T47D (cell line): ENCODE data around the gene RIPOR1.
A peak's percentile ranks its signal among the peaks of the same experiment; 100 is the strongest.

Experiments used
- DNase-seq, 2 experiments: peaks; one replicate each; pipeline versions ENCODE4 v3.0.0 to v3.0.0-alpha.2; 2011 to 2012; ENCODE audit warnings: low read depth in 1 of 2, low spot score in 1 of 2
- JUND ChIP-seq: IDR thresholded peaks from 2 replicates; pipeline ENCODE4 v1.6.1; 2012; ENCODE audit warnings: low read depth
- in situ Hi-C: cut with HindIII; loops from 2 replicates; pipeline ENCODE4 v1.10.0; 2016; ENCODE audit warnings: low sequenced_read_pairs, low pct_unique_long_range_greater_than_20kb

RIPOR1 gene

DNA sequence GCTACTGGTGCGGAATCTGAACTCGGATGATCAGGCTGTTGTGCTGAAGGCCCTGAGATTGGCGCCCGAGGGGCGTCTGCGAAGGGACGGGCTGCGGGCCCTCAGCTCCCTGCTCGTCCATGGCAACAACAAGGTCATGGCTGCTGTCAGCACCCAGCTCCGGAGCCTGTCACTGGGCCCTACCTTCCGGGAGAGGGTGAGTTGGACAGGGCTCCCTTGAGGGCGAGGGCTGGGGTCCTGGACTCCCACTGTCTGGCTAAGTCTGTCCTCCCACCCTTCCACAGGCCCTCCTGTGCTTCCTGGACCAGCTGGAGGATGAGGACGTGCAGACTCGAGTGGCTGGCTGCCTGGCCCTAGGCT is 17.0 kb downstream of the RIPOR1 start:
- no peak for DNase-seq
- no peak for TF ChIP-seq JUND
- in situ Hi-C loops: no loop called here

DNA sequence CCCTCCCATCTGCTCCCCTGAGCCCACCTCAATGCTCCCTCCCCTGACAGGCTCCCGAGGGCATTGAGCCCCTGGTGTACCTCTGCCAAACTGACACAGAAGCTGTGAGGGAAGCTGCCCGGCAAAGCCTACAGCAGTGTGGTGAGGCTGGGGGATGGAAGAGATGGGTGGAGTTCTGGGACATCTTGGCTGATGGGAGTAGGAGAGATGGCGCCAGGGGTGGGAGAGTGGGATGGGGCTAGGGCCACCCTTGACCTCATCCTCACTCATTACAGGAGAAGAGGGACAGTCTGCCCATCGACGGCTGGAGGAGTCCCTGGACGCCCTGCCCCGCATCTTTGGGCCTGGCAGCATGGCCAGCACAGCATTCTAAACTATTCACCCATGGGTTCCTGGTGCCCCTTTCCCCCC is 17.5 kb downstream of the RIPOR1 start:
- TF ChIP-seq JUND: no peak
- in situ Hi-C loops: no loop called here
- DNase-seq: no peak

DNA sequence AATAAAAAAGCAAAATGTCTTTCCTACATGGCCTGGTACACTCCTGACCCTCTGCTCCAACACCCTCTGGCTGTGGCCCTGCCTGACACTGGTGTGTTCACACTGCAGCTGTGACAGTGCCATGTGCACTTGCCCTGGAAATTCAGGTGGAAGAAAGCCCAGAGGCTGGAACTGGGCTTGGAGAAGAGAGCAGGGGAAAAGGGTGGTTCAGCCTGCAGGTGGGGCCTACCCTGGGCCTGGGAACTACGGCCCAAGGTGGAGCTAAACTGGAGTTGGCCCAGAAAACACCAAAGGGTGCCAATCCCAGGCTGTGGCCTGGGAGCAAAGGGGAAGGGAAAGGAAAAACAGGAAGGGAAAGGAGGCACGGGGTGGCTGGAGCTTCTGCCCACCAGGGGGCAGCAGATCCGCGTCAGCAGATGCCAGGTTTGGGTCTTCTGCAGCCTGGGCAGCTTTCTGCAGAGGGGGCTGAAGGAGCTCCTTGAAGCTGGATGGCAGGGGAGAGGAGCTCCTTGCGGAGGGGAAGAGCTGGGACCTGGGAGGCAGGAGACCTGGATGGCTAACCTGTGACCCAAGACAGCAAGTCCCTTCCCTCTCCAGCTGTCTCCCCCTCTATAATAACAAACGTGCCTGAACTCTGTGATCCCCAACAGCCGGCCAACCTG is 18.3 kb downstream of the RIPOR1 start:
- in situ Hi-C loops: no loop called here
- DNase-seq: peak; percentile 81 to 85
- no peak for TF ChIP-seq JUND

DNA sequence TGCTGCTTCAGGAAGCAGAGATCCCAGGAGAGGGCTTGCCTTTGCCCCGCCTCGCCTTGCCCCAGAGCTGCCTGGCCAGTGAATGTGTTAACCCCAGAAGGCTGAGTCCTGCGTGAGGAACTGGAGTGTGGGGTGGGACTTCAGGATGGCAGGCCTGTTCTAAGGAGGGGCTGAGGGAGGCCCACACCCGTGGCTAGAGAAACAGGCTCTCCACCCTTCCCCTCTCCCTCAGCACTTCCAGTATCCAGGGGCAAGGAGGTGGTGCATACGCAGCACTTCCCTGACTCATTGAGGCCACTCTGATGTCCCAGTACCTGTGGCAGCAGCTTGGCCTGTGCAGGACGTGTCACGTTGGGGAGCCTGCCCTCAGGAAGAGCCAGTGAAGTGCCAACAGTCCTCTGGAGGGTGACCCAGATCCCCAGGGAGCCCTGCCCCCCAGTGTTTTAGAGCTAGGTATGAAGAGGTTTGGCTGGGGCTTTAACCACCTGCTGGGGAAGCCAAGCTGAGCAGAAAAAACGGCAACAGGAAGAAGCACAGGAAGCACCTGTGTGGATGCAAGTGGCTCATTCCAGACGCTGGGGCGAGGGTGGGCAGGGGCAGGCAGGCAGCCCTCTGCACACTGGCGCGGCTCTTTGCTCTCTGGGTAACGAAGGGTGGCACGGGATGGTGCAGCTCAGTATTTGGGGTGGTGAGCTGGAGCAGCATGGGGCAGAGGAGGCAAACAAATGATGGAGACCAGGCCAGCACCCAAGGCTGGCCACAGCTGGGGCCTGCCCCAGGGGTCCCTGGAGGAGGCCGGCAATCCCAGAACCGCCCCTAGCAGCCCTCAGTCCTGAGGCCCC is 19.0 kb downstream of the RIPOR1 start:
- in situ Hi-C loops: no loop called here
- no peak for TF ChIP-seq JUND
- DNase-seq: no peak

DNA sequence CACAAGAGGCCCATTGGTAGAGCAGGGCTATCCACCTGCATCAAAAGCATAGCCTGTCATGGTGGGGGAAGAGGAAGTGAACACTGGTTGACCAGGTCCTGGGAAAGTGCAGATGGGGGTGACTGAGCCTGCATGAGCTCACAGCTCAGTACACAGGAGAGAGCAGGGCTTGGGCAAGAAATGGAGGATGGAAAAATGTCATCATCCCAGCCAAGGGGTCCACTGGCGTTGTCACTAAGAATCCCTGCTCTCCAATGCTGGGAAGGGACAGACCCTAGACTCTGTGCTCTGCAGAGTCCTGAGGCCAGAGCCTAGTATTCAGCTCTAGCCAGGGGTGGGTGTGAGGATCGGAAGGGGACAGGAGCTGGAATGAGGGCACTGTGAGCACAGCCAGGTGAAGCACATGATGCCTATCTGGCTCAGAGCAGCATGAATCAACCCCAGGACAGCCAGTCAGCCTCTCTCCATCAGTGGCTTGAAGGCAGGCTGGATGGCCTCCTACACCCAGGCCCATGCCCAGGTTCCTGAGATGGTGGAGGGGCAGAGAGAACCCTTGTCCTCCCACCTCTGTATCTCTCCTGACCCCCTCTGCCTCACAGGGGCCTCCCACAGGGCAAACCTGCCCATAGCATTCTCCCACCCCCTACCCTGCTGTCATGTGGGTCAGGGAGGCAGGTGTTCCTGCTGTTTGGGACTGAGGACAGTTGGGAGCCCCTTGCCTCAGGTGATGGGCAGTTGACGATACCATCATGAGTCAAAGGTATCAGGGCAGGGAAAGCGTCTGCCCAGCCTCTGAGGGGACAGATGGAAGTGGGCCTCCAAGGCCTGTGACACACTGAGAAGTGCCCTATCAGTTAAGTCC is 19.9 kb downstream of the RIPOR1 start:
- in situ Hi-C loops: no loop called here
- DNase-seq: no peak
- TF ChIP-seq JUND: no peak

DNA sequence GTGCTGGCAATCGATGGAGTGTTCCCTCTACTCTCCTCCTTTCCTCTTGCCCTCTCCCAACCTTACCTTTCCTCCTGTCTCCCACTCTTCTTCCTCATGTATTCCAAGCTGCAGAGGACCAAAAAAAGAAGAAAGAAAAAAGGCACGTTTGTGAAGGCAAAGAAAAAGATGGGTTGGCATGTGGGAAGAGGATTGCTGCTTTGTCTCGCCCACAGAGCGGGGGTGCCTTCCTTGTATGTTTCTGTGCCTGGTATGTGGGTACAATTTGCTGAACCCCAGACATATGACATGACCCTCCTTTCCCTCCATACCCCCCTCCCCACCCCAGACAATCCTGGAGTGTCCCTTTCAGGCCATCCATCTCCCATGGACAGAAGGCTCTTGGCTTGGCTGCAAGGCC is 20.6 kb downstream of the RIPOR1 start:
- no peak for DNase-seq
- in situ Hi-C loops: no loop called here
- no peak for TF ChIP-seq JUND

DNA sequence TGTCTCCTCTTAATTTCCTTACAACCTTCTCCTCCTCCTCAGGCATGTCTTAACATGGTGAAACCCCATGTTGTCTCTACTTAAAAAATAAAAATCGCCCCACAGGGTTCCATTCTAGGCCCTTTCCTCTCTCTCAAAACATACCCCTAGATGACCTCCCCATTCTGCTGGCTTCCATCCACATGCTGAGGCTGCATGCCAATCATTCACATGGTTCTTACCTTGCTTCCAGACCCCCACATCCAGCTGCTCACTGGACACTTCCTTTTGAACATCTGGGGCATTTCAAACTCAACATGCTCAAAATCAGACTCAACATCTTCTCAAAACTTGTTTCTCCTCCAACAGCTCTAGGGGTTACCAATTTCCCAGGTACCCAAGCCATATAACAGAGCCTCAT is 21.3 kb downstream of the RIPOR1 start:
- TF ChIP-seq JUND: no peak

DNA sequence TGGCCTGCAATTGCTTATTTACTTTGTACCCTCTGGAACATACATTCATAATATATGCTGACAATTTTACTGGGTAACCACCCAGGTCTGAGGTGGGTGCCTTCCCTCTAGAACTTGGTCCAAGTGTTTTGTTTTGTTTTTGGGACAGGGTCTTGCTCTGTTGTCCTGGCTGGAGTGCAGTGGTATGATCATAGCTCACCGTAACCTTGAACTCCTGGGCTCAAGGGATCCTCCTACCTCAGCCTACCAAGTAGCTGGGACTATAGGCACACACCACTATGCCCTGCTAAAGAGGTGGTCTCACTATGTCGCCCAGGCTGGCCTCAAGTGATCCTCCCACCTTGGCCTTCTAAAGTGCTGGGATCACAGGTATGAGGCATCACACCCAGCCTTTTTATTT is 22.5 kb downstream of the RIPOR1 start:
- in situ Hi-C loops: no loop called here
- no peak for DNase-seq
- no peak for TF ChIP-seq JUND

More for the DNA sequence above, 21.3 kb downstream of the RIPOR1 start:
- in situ Hi-C loops: no loop called here
- no peak for DNase-seq

DNA sequence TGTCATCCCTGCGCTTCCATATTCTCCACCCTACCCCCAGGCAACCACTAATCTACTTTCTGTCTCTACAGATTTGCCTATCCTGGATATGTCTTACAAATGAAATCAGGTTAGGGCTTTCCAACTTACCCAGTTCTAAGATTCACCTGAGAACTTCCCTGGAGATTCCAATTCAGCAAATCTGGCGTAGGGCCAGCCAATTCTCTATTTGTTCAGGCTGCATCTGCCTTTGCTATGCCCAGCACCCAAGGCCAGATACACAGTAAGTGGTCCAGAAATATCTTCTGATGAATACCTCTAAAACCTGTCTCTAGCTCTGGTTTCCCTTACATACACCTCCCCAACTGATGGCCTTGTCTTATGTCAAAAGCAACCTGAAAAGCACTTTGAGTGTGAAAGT is 23.3 kb downstream of the RIPOR1 start:
- no peak for TF ChIP-seq JUND
- in situ Hi-C loops: no loop called here

DNA sequence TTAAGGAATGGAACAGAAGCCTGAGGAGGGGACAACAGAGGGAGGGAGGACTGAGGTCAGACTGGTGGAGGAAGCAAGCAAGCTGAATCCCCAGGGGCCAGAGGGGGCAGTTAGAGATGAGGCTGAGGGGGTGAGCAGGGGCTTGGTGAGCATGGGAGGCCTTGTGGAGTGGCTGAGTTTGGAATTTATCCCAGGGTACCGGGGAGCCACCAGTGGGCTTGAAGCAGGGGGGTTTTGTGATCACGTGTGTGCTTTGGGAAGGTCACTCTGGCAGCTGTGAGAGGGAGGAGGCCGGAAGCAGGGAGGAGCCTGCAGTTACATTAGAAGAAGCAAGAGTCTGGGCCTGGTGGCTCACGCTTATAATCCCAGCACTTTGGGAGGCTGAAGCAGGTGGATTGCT is 23.8 kb downstream of the RIPOR1 start:
- TF ChIP-seq JUND: no peak
- no peak for DNase-seq
- in situ Hi-C loops: no loop called here

More for the DNA sequence above, 23.3 kb downstream of the RIPOR1 start:
- no peak for DNase-seq

DNA sequence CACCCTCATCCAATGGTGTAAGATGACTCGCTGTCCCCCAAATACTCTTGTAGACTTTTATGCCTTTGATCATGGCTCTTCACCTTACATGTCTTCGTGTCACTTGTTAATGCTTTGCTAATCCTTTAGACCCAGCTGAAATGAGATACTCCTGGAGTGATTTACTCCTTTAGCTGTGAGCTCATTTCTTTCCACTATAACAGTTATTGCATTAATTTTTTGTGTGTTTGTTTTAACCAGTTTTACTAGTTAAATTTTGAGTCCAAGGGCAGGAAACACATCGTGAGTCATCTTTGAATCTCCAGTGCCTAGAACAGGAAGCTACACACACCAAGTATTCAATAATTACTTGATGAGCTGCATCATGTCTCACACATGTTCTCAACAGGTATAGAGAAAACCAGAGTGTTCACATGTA is 27.2 kb downstream of the RIPOR1 start:
- in situ Hi-C loops: no loop called here
- no peak for TF ChIP-seq JUND

DNA sequence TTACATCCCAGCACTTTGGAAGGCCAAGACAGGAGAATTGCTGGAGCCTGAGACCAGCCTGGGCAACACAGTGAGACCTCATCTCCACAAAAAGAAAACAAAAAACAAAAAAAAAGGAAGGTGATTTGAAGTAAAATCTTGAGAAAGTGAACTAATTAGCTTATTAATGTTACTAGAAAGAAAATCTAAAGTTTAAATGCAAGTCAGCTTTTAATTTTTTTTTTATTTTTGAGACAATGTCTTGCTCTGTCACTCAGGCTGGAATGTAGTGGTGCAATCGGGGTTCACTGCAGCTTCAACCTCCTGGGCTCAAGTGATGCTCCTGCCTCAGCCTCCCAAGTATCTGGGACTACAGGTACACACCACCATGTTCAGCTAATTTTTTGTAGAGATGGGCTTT is 30.2 kb downstream of the RIPOR1 start:
- no peak for TF ChIP-seq JUND
- no peak for DNase-seq
- in situ Hi-C loops: no loop called here

More for the DNA sequence above, 27.2 kb downstream of the RIPOR1 start:
- no peak for DNase-seq
